KG1 (cell line): Measurements from ENCODE around the gene GPNMB.
"Not testable (repeated sequence)": the region's sequence is repeated elsewhere in the genome, so short reads cannot be mapped to it uniquely, and the experiment has no call there.

Experiments
- DNase-seq: peaks from one replicate; lab custom pipeline; 2025; lab: John Stamatoyannopoulos, UW

GPNMB gene

DNA sequence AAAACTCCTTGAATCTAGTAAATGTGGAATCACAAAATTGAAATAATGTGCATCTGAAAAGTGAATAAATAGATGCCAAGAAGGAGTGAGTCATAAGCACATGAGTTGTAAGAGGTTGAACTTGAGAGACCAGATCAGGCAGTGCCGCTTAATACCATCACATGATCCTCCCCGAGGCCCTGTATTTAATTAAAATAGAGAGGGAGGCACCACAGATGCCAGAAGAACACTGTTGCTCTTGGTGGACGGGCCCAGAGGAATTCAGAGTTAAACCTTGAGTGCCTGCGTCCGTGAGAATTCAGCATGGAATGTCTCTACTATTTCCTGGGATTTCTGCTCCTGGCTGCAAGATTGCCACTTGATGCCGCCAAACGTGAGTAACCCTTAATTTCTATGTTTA is at the start of gene GPNMB:
TSS of gene GPNMB (plus strand) at position 221 of the 400 bp plus-strand sequence. CDS start at position 304, 83 bp downstream.
- DNase-seq: no peak

DNA sequence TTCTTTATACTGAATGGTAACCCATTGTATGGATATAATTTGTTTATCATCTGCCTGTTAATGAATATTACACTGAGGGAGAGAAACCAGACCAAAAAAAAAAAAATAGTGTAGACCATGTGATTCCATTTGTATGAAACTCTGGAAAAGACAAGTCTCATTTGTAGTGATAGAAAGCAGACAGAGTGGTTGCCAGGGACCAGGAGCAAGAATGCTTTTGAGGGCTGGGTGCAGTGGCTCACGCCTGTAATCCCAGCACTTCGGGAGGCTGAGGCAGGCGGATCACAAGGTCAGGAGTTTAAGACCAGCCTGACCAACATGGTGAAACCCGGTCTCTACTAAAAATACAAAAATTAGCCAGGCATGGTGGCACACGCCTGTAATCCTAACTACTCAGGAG is 48.8 kb upstream of the GPNMB start:
- DNase-seq: not testable (repeated sequence)

DNA sequence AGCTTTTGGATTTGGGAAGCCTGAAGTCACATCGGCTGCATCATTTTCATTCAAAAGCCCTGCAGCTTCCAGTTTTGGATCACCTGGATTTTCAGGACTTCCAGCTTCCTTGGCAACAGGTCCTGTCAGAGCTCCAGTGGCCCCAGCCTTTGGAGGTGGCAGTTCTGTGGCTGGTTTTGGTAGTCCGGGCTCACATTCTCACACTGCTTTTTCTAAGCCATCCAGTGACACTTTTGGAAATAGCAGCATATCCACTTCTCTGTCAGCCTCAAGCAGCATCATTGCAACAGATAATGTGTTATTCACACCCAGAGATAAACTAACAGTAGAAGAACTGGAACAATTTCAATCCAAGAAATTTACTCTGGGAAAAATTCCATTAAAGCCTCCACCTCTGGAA is 46.2 kb upstream of the GPNMB start:
- DNase-seq: no peak

DNA sequence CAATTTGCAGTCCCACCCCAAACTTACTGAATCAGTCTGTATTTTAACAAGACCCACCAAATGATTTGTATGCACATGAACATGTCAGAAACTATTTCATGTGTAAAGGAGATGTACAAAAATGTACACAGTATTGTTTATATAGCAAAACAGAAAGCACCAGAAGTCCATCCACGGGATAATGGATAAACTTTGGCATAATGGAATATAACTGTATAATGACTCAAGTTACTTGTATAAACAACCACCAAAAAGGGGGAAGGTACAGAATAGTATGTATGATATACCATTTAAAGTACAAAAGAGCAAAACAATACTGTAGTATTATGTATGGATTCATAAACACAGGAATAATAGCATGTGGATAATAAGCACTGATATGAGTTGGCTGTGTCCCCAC is 42.3 kb upstream of the GPNMB start:
- no peak for DNase-seq

DNA sequence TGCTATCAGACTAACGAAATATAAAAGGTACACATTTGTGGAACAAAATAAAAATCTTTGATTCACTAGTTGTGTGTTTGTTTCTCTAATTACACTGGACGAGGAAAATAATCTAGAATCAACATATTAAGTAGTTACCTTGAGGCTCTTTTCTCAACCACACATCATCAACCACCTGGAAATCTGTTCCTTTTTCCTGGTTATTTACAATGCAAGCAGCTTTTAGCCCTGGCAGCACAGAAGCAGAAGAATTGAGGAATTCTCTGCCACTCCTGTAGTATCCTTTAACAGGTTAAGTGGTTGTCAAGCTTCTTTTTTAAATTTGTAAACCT is 41.0 kb upstream of the GPNMB start:
- no peak for DNase-seq

DNA sequence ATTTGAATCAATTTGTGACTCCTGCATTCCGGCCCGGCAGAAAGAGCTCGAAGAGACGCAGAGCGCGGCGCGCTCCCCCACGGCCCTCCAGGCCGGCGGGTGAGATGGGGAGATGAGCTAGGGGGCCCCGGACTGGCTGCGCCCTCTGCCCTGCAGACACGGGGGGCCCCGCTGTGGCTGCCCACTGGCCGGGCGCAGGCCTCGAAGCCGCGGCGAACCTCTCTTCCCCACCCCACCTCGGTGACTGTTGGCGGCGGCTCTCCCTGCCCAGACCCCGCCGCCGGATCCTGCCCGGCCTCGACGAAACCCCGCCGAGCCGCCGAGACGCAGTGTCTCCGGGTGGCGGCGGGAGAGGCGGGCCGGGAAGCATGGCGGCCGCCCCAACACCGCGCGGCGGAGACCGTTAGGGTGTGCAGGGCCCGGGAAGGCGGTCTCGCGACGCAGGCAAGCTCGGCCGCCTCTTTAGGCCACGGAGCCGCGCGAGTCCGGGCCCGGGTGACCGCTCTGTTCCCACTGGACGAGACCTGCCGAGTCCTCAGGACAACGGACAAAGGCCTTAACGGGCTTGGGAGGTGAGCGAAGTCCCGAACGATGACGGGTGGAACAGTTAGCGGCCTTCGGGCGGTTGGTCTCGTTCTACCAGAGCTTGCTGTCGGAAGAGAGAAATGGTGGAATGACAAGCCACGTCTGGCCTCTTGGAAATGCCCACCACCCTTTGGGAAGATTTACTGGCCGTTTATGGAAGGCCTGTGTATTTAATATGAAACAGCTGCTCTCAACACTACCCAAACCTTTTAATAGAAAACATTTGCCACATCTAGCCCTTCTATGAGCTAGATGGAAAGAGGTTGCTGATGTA is 40.4 kb upstream of the GPNMB start:
- DNase-seq: no peak

DNA sequence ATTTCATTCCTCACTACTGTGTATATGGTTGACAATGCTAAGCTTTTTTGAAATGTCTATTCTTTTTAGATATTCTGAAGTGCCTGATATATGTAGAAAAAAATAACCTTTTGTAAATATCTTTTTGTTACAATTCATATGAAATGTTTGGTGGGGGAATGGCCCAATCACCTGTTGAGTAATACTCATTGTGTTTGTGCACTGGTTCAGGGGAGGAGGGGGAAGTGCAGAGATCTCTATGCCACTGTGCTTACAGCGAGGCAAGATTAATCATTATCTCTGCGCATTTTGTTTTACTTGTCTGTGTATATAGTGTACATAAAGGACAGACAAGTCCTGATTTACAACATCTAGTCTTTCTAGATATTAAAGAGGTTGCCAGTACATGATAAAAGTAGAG is 39.6 kb upstream of the GPNMB start:
- DNase-seq: no peak

DNA sequence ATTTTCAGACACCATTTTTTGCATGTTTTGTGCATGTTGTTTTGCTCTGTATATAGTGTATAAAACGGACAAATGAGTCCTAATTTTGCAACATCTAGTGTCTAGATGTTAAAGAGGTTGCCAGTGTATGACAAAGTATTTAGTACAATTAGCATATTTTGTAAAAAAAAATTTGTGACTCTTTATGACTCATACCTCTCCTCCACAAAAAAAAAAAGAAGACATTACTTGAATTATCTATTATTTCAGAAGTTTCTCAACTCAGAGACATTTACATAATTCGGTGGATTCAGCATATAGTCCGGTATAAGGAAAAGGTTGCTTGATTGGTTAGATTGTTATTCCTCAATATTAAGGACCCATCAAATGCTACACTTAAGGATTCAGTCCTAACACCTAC is 38.7 kb upstream of the GPNMB start:
- no peak for DNase-seq

DNA sequence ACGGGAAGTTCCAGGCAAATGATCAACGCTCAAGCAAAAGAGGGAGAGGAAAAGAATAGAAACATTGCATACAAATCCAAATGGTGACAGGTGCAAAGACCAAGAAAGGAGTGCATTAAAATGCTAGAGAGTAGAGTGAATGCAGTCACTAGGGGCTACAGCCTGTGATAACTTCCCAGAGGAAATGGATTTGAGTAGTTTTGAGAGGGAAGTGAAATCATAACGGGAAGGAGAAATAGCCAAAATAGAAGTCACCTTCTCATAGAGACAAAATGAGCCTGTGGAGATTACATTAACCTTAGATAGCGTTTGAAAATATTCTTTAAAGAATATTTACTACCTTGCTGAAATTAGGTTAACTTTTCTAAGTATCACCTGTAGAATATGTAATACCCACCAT is 38.3 kb upstream of the GPNMB start:
- DNase-seq: no peak

DNA sequence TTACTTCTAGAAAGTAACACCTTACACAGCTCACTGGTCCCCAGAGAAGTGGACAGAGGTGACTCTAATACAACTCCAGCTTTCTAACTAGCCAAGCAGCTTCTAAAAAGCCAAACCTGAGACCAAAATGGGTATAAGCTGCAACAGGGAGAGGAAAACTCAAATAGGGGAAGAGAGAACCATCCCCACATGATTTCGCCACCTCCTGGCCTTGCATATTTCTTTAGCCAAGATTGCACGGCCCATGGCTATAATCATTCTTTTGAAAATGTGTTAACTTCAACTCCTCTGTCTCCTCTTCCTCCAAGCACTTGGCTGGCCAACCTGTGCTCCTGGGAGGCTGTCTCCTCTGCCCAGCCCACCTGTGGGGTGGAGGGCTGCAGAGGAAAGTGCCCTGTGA is 36.1 kb upstream of the GPNMB start:
- DNase-seq: no peak

DNA sequence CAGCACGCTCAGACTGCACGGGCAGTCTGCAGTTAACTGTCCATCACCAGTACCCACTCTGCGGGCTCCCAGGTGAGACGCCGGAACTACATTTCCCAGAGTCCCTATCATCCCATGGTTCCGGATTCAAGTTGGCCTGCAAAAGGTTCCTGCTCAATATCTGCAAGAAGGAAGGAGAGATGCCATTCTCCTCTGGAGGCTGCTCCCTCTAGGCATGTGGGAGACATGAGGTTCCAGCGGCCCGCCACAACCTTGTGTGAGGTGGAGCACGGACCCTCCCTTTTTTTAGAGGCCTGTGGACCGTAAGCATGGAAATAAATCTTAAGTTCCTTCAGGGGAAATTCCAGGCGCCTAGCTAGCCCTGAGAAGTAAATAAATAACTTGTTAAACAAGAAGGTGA is 35.0 kb upstream of the GPNMB start:
- DNase-seq: no peak

DNA sequence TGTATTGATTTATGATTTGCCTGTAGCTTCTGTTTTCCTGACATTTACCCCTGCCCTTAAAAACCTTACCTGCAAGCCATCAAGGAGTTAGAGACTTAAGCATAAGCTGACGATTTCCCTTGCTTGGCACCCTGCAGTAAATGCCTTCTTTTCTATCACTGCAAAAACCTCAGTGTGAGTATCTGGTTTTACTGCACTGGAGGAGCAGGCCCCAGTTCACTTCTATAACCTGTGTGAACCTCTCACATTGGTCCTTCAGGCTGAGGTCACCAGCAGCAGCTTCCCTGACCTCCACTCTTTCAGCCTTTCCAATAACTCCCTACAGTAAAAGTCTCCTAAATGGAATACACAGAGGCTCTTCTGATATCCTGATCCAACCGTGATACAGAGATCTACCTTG is 34.2 kb upstream of the GPNMB start:
- no peak for DNase-seq

DNA sequence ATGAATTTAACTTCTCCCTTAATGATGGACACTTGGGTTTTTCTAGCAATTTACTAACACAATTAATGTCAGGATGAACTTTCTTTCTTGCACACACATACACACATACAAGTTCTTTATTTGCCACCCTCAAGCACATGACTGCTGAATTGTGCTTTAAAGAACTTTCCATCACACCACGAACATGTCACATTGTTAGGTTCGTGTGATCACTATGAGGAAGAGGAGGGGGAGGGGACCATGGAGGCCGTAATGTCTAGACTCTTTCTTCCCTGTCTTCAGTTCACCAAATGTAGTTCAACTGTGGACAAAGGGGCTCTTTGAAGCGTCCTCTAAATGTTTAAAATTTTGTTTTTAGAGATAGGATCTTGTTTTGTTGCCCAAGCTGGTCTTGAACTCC is 33.7 kb upstream of the GPNMB start:
- DNase-seq: no peak

DNA sequence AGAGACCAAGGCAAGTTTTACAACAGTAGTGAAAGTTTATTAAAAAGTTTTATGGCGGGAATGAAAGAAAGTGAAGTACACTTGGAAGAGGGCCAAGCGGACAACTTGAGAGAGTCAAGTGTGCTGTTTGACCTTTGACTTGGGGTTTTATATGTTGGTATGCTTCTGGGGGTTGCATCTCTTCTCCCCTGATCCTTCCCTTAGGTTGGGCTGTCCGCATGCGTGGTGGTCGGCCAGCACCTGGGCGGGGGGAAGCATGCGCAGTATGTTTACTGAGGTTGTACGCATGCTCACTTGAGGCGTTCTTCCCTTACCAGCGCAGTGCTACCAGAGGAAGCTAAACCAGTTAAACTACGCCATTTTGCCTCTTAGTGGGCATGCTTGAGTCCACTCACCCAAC is 32.8 kb upstream of the GPNMB start:
- DNase-seq: no peak

DNA sequence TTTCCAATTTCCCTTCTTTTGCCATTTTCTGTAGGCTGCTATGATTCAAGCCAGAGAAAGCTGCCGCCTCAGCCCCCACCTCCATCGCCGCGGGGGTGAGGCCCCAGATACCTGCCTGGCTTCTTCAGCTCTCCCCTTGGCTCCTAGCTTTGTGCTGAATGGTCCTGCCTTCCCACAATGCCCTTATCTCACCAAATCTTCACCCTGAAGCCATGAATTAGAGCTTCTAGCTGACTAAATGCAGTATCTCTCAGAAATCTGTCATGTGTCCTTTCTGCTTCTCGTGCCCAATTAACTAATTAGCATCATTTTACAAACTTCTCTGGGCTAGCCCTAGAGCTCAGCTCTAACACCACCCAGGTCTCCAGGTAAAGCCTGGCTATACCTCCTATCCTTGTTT is 32.2 kb upstream of the GPNMB start:
- no peak for DNase-seq

DNA sequence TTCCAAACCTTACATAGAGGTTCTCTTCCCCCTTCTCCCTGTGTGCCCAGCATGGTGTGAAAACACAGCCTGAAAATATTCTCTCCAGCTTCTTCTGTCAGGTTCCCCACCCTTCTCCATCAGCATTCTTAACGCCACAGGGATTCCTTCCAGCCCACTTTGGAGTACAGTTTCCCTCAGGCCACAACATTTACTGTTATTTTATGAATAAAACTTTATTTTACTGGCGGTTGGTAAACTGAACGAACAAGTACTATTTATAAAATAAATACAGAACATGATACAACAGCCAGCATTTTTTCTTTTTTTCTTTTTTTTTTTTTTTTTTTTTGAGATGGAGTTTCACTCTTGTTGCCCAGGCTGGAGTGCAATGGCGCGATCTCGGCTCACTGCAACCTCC is 31.6 kb upstream of the GPNMB start:
- no peak for DNase-seq

DNA sequence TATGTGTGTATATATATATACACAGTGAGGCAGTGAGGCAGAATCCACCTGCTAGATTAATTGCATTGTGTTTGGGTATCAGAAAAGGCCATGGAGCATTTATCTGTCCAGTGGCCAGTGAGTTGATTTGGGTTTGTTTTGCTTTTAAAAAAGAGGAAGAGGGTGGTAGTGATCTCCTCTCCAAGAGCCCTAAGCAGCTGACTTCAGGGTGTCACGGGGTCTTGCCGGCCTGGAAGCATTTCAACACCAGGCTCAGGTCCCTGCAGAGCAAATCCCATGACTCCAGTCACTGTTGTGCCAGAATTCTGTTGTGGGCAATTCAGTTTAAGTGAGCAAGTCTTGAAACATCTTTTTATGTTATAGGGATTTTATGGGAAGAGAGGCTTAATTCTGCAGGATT is 30.6 kb upstream of the GPNMB start:
- DNase-seq: no peak

DNA sequence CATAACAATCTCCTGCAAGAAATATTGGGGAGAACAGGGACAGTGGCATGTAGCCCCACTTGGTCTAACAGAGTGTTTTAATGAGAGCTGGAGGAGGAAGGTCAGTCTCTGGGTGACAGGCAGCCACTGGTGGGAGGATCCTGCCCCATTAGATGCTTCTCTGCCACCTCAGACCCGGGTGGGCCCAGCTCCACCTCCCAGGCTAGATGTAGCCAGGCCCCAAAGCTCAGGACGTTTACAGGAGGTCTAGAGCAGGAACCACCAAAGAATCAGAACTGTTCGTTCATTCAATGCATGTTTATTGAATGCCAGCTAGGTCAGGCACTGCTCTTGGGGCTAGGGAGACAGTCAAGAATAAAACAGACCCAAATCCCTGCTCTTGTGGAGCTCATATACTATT is 28.4 kb upstream of the GPNMB start:
- no peak for DNase-seq

DNA sequence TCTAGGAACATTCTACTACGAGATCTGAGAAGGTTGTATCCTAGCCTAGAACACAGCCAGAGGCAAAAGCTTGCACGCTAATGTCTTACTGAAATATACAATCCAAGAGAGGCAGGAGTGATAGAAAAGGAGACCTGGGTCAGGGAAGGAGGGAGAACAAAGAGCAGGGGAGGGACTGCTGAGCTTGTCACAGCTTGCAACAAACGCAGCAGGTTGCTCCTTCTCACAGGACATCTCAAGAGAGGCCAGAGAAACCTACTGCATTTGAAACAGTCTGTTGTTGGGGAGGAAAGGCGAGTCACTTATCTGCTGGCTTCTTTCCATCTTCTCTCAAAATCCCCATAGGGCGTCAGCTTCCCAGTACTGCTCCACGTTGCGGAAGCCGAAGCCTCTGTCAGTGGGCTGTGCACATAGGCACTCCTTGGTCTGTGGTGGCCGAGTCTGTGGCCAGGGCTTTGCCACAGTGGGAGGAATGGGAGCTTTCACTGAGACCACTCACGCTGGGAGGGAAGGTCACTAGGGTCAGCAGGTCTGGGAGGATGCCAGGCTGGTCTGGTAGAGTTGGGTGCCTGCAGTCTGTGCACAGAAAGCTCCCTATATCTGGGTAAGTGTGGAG is 25.8 kb upstream of the GPNMB start:
- no peak for DNase-seq

DNA sequence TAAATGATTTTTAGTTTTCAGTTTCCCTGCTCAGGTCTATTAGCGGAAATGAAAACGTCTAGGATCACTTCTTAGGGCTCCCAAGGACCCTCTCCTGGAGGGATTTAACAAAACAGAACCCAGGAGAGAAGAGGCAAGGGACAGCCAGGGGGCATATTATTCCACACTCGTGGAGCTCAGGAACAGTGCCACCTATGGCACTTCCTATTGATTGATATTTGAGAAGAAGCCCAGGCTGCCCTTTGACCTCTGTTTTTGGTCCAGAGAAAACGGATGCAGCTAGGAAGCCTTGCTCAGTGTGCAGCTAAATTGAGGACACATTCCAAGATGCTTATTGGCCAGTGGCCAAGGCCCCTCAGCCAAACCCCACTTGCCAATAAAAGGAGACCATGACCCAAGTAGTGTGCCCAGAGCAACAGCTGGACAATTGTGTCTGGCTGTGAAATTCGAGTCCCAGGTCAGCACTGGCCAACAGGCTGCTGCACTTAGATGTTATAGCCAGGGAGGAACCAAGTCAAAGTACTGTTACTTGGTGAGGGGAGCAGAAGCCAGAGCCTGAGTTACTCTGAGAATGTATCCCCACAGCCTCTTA is 24.0 kb upstream of the GPNMB start:
- no peak for DNase-seq

DNA sequence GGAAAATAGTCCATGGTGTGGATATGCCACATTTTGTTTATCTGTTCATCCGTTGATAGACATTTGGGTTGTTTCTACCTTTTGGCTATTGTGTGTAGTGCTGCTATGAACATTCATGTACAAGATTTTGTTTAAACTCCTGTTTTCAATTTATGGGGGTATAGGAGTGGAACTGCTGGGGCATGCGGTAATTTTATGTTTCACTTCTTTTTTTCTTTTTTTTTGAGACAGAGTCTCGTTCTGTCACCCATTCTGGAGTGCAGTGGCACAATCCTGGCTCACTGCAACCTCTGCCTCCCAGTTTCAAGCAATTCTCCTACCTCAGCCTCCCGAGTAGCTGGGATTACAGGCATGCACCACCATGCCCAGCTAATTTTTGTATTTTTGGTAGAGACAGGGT is 22.2 kb upstream of the GPNMB start:
- not testable (repeated sequence) for DNase-seq

DNA sequence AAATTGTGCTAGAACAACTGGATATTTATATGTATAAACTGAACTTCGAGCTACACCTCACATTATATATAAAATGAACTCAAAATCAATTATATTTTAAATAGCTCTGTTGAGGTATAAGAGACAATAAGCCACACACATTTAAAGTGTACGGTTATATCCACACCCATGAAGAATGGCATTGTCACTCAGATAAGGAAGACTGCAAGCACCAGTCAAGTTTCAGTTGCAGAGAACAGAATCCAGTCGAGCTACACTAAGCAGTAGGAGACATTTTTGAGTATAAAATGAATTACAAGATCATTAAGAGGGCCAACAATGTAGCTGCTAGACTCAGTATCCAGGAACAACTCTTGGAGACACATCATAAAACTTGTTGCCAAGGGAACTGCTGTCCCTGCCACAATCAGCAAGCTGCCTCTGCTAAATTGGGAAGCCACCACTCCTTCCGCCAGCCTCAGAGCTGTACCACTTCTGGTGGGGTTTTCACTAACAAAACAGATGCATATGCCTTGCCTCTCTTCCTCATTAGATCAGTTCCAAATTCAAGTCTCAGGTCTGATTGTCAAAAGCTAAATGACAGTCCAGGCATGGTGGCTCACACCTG is 19.6 kb upstream of the GPNMB start:
- no peak for DNase-seq

DNA sequence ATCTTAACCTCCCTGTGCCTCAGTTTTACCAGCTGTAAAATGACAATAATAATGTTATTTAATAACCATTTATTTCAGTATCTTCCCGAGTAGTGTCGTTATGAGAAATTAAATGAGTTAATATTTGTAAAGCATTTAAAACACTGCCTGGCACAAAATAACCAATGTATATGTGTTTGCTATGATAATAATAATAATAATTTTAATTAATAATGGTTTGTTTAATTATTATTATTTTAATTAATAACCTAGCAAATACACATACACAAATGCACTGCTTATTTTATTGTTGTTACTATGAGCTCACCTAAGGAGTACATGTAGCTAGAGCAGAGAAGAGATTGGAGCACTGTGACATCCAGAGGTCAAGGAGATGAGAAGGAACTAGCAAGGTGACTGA is 18.2 kb upstream of the GPNMB start:
- DNase-seq: no peak
